HepG2 (cell line): ENCODE data around the gene CRYBA2. TPM values are rescaled to one million over a fixed set of nuclear protein-coding genes. Genes with fewer than 3 reads are reported as not detected.
A peak's percentile ranks its signal among the peaks of the same experiment; 100 is the strongest.

Experiments
- ATAD3A ChIP-seq: sonication (generic); formaldehyde crosslinking; IDR thresholded peaks from 2 replicates; pipeline ENCODE4 v1.4.0; 2020; ENCODE audit warnings: missing genetic modification reagents
- ATF2 ChIP-seq: sonication (generic); formaldehyde crosslinking; IDR thresholded peaks from 2 replicates; pipeline ENCODE4 v1.4.0; 2020; ENCODE audit warnings: missing genetic modification reagents
- CHD2 ChIP-seq: IDR thresholded peaks from 2 replicates; pipeline ENCODE4 v1.6.1; 2011; ENCODE audit warnings: low read depth, low read length, improper control_type of control experiment
- CREM ChIP-seq, 2 experiments: sonication (generic) in 1 of 2; formaldehyde crosslinking in 1 of 2; IDR thresholded peaks; 2 replicates each; pipeline versions ENCODE4 v1.4.0 to v1.6.1; 2016 to 2020; ENCODE audit warnings: antibody characterized with exemption in 1 of 2, mild to moderate bottlenecking in 1 of 2, missing genetic modification reagents in 1 of 2
- EP300 ChIP-seq, 3 experiments: sonication (generic) in 1 of 3; formaldehyde crosslinking in 1 of 3; IDR thresholded peaks; 2 replicates each; pipeline versions ENCODE4 v1.5.1 to v1.6.1; 2011 to 2020; ENCODE audit warnings: low read depth in 2 of 3, low read length in 2 of 3, borderline replicate concordance in 1 of 3, improper control_type of control experiment in 1 of 3, mild to moderate bottlenecking in 1 of 3, missing genetic modification reagents in 1 of 3, moderate library complexity in 1 of 3
- GABPB1 ChIP-seq: IDR thresholded peaks from 2 replicates; pipeline ENCODE4 v1.6.1; 2016; ENCODE audit warnings: mild to moderate bottlenecking, missing genetic modification reagents, moderate library complexity, missing compliant biosample characterization
- HMGXB4 ChIP-seq, 2 experiments: sonication (generic) in 1 of 2; formaldehyde crosslinking in 1 of 2; IDR thresholded peaks; 2 replicates each; pipeline versions ENCODE4 v1.4.0 to v1.6.1; 2018 to 2020; ENCODE audit warnings: missing genetic modification reagents in 2 of 2, borderline replicate concordance in 1 of 2, low read depth in 1 of 2, mild to moderate bottlenecking in 1 of 2, missing biosample characterization in 1 of 2
- LCORL ChIP-seq, 2 experiments: fragments of 450-650 bp in 1 of 2; sonication (generic) in 1 of 2; formaldehyde crosslinking in 1 of 2; IDR thresholded peaks; 2 replicates each; pipeline versions ENCODE4 v1.5.0 to v1.6.1; 2017 to 2020; ENCODE audit warnings: antibody characterized with exemption in 1 of 2, missing genetic modification reagents in 1 of 2
- NFIC ChIP-seq: IDR thresholded peaks from 2 replicates; pipeline ENCODE4 v1.6.1; 2012; ENCODE audit warnings: mild to moderate bottlenecking, low read length, inconsistent platforms
- PCBP2 ChIP-seq: fragments of 200-400 bp; formaldehyde crosslinking; optimal IDR thresholded peaks from 2 replicates; pipeline ENCODE3; 2018; ENCODE audit warnings: low read length, low read depth; ENCODE audit not compliant: poor library complexity, severe bottlenecking
- PREB ChIP-seq: sonication (generic); formaldehyde crosslinking; IDR thresholded peaks from 2 replicates; pipeline ENCODE4 v1.4.0; 2020; ENCODE audit warnings: missing genetic modification reagents
- TBP ChIP-seq: sonication (generic); formaldehyde crosslinking; IDR thresholded peaks from 2 replicates; pipeline ENCODE4 v1.5.0; 2020; ENCODE audit warnings: missing genetic modification reagents
- TBX3 ChIP-seq: fragments of 450-650 bp; IDR thresholded peaks from 2 replicates; pipeline ENCODE4 v1.6.1; 2017; ENCODE audit warnings: antibody characterized with exemption, mild to moderate bottlenecking, inconsistent platforms, borderline replicate concordance
- ZNF207 ChIP-seq: fragments of 450-650 bp; IDR thresholded peaks from 2 replicates; pipeline ENCODE4 v1.6.1; 2016; ENCODE audit warnings: antibody characterized with exemption, borderline replicate concordance
- ZNF225 ChIP-seq: sonication (generic); formaldehyde crosslinking; IDR thresholded peaks from 2 replicates; pipeline ENCODE4 v1.4.0; 2020; ENCODE audit warnings: mild to moderate bottlenecking, missing genetic modification reagents
- ZNF256 ChIP-seq: sonication (generic); formaldehyde crosslinking; conservative IDR thresholded peaks from 2 replicates; pipeline ENCODE4 v1.4.0; 2020; ENCODE audit warnings: missing genetic modification reagents
- ZNF513 ChIP-seq: sonication (generic); formaldehyde crosslinking; conservative IDR thresholded peaks from 2 replicates; pipeline ENCODE4 v1.5.0; 2020; ENCODE audit warnings: missing genetic modification reagents
- ZNF563 ChIP-seq: sonication (generic); formaldehyde crosslinking; IDR thresholded peaks from 2 replicates; pipeline ENCODE4 v1.8.0; 2022; ENCODE audit warnings: mild to moderate bottlenecking, moderate library complexity, missing genetic modification reagents
- ZNF572 ChIP-seq: sonication (generic); formaldehyde crosslinking; IDR thresholded peaks from 2 replicates; pipeline ENCODE4 v1.5.1; 2020; ENCODE audit warnings: mild to moderate bottlenecking, missing genetic modification reagents
- ZNF747 ChIP-seq: sonication (generic); formaldehyde crosslinking; IDR thresholded peaks from 2 replicates; pipeline ENCODE4 v1.8.1; 2023; ENCODE audit warnings: missing genetic modification reagents, mild to moderate bottlenecking, borderline replicate concordance
- polyA plus RNA-seq, 8 experiments: library from polyadenylated mRNA; depleted of rRNA in 3 of 8; stranded (reverse) in 7 of 8; unstranded in 1 of 8; fragments of >200 nt; fragmentation: Illumina TruSeq in 4 of 8; extraction: Trizol in 4 of 8; gene quantifications; 2 replicates each; pipeline versions ENCODE4 v1.2.1 to v1.2.3, GENCODE V29; 2011 to 2016; ENCODE audit warnings: low read depth in 4 of 8, missing spikeins in 1 of 8, mixed read lengths in 1 of 8; ENCODE audit not compliant: insufficient read depth in 1 of 8
- total RNA-seq, 5 experiments: library from RNA; depleted of rRNA; stranded (reverse); fragments of >200 nt; fragmentation: Illumina TruSeq; extraction: Trizol; gene quantifications; 2 replicates each; pipeline ENCODE4 v1.2.3, GENCODE V29; 2016; ENCODE audit warnings: low read depth in 1 of 5
- TF ChIP-seq, protein P1 (sequence below): IDR thresholded peaks from 2 replicates; pipeline ENCODE4 v1.6.1; 2016; ENCODE audit warnings: missing compliant biosample characterization, missing genetic modification reagents, borderline replicate concordance
- TF ChIP-seq, protein P2 (sequence below): sonication (generic); formaldehyde crosslinking; IDR thresholded peaks from 2 replicates; pipeline ENCODE4 v1.5.0; 2020; ENCODE audit warnings: missing genetic modification reagents

Gene CRYBA2
- total and polyA plus RNA-seq, 2 of the 13 experiments (the other 11 are each of a cell fraction or from before 2014, with no cell fraction given) = not detected

- TF ChIP-seq PREB (CRISPR knock-in tag) (no peak), ZNF207 (no peak), ZNF256 (CRISPR knock-in tag) (no peak), ZNF572 (CRISPR knock-in tag) (0 out of 2 replicates have a peak, but pooled peaks have one; percentile 21), GABPB1 (CRISPR knock-in tag) (peak; percentile 54), ZNF747 (CRISPR knock-in tag) (no peak), HMGXB4 (CRISPR knock-in tag; IDR thresholded peaks at IDR 0.05; ENCODE audit: borderline replicate concordance in 1 of 2, low read depth in 1 of 2) (peak in 1 of 2 experiments; percentile 62; a peak in 1 of 4 replicates), TBP (CRISPR knock-in tag) (no peak), ATF2 (CRISPR knock-in tag) (0 out of 2 replicates have a peak, but pooled peaks have one; percentile 25), EP300 (IDR thresholded peaks at IDR 0.05; ENCODE audit: low read depth in 2 of 2, low read length in 2 of 2) (no peak), EP300 (CRISPR knock-in tag; IDR thresholded peaks at IDR 0.05; ENCODE audit: borderline replicate concordance) (no peak), PCBP2 (no peak), CHD2 (no peak), TBX3 (no peak), CREM (IDR thresholded peaks at IDR 0.05) (no peak), CREM (CRISPR knock-in tag; IDR thresholded peaks at IDR 0.05) (no peak), ZNF513 (CRISPR knock-in tag) (no peak), NFIC (no peak), ZNF563 (CRISPR knock-in tag) (no peak), ZNF225 (CRISPR knock-in tag) (no peak), ATAD3A (CRISPR knock-in tag) (no peak), LCORL (IDR thresholded peaks at IDR 0.05) (no peak), LCORL (CRISPR knock-in tag; IDR thresholded peaks at IDR 0.05) (no peak)
- TF ChIP-seq, protein P1, sequence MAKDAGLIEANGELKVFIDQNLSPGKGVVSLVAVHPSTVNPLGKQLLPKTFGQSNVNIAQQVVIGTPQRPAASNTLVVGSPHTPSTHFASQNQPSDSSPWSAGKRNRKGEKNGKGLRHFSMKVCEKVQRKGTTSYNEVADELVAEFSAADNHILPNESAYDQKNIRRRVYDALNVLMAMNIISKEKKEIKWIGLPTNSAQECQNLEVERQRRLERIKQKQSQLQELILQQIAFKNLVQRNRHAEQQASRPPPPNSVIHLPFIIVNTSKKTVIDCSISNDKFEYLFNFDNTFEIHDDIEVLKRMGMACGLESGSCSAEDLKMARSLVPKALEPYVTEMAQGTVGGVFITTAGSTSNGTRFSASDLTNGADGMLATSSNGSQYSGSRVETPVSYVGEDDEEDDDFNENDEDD (CRISPR knock-in tag) = no peak
- TF ChIP-seq, protein P2, sequence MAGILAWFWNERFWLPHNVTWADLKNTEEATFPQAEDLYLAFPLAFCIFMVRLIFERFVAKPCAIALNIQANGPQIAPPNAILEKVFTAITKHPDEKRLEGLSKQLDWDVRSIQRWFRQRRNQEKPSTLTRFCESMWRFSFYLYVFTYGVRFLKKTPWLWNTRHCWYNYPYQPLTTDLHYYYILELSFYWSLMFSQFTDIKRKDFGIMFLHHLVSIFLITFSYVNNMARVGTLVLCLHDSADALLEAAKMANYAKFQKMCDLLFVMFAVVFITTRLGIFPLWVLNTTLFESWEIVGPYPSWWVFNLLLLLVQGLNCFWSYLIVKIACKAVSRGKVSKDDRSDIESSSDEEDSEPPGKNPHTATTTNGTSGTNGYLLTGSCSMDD (CRISPR knock-in tag) = no peak
These were observed 36.6 kb upstream of the CRYBA2 start (continued) for GRCh38 chr2:219029829-219030165.
